Ishikawa (cell line): ENCODE measurements around the gene CENPC.

Experiments used
- CEBPB ChIP-seq: IDR thresholded peaks from 2 replicates; pipeline ENCODE4 v1.6.1; 2012
- CREB1 ChIP-seq: IDR thresholded peaks from 2 replicates; pipeline ENCODE4 v1.6.1; 2012; ENCODE audit warnings: low read depth
- EGR1 ChIP-seq: IDR thresholded peaks from 2 replicates; pipeline ENCODE4 v1.6.1; 2012
- EP300 ChIP-seq: IDR thresholded peaks from 2 replicates; pipeline ENCODE4 v1.6.1; 2012; ENCODE audit warnings: borderline replicate concordance
- FOXM1 ChIP-seq: IDR thresholded peaks from 2 replicates; pipeline ENCODE4 v1.6.1; 2012; ENCODE audit warnings: low read depth, borderline replicate concordance
- MAX ChIP-seq: IDR thresholded peaks from 2 replicates; pipeline ENCODE4 v1.6.1; 2012
- NFIC ChIP-seq: IDR thresholded peaks from 2 replicates; pipeline ENCODE4 v1.6.1; 2012
- RAD21 ChIP-seq: IDR thresholded peaks from 2 replicates; pipeline ENCODE4 v1.6.1; 2012; ENCODE audit warnings: low read depth
- REST ChIP-seq: IDR thresholded peaks from 2 replicates; pipeline ENCODE4 v1.6.1; 2012; ENCODE audit warnings: low read depth, mild to moderate bottlenecking
- TAF1 ChIP-seq: IDR thresholded peaks from 2 replicates; pipeline ENCODE4 v1.6.1; 2012; ENCODE audit warnings: low read depth, mild to moderate bottlenecking
- TCF12 ChIP-seq: IDR thresholded peaks from 2 replicates; pipeline ENCODE4 v1.6.1; 2012; ENCODE audit warnings: low read depth
- TEAD4 ChIP-seq: IDR thresholded peaks from 2 replicates; pipeline ENCODE4 v1.6.1; 2012
- USF1 ChIP-seq: IDR thresholded peaks from 2 replicates; pipeline ENCODE4 v1.6.1; 2012
- YY1 ChIP-seq: IDR thresholded peaks from 2 replicates; pipeline ENCODE4 v1.6.1; 2012; ENCODE audit warnings: low read depth
- ZBTB7A ChIP-seq: IDR thresholded peaks from 2 replicates; pipeline ENCODE4 v1.6.1; 2012; ENCODE audit warnings: low read depth

The CENPC gene

GRCh38 chr4:67576059-67576466 lies 30.8 kb upstream of the CENPC start:
- TF ChIP-seq REST = no peak

- TF ChIP-seq EP300 (no peak), RAD21 (no peak), MAX (no peak), YY1 (no peak), USF1 (no peak), NFIC (no peak), TCF12 (no peak), ZBTB7A (no peak), TEAD4 (no peak), REST (no peak), EGR1 (no peak)
Measured at GRCh38 chr4:67575232-67576058, 30.1 kb upstream of the CENPC start.

- TF ChIP-seq CEBPB = no peak
- no peak for TF ChIP-seq NFIC
- TF ChIP-seq EP300 = no peak
- TF ChIP-seq FOXM1 = no peak
- TF ChIP-seq USF1 = no peak
- TF ChIP-seq TAF1 = no peak
- no peak for TF ChIP-seq TEAD4
- no peak for TF ChIP-seq CREB1
- TF ChIP-seq MAX = no peak
- TF ChIP-seq YY1 = no peak
- no peak for TF ChIP-seq EGR1
- TF ChIP-seq ZBTB7A = no peak
- TF ChIP-seq REST = no peak
- no peak for TF ChIP-seq TCF12
- TF ChIP-seq RAD21 = no peak
Measured at GRCh38 chr4:67573193-67573592, 27.9 kb upstream of the CENPC start.

GRCh38 chr4:67571975-67572374 lies 26.7 kb upstream of the CENPC start:
- no peak for TF ChIP-seq NFIC
- no peak for TF ChIP-seq TEAD4
- no peak for TF ChIP-seq RAD21
- TF ChIP-seq CEBPB = no peak
- TF ChIP-seq YY1 = no peak
- no peak for TF ChIP-seq ZBTB7A
- TF ChIP-seq TCF12 = no peak
- no peak for TF ChIP-seq FOXM1
- TF ChIP-seq TAF1 = no peak
- TF ChIP-seq USF1 = no peak
- no peak for TF ChIP-seq EP300
- TF ChIP-seq MAX = no peak
- TF ChIP-seq CREB1 = no peak
